ENCODE results near the gene ANK3.

DNA sequence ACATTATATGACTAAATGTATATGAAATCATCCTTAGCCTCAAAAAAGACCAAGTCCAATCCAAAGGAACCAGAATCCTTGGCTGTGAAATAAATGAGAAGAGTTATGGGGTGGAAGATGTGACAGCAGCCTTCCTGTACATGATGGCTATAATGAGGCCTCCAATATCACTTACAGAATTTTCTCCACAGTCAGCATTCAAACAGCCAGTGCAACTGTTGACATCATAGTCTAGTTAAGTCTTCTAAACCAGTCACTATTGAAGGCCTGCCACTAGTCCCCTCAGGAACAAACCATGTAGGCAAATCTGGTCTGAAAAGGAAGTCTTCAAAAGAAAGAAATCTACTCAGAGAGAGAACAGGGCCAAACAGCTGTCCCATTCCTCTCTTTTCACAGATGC is 263.8 kb downstream of the ANK3 start:
- TF ChIP-seq, protein P1, sequence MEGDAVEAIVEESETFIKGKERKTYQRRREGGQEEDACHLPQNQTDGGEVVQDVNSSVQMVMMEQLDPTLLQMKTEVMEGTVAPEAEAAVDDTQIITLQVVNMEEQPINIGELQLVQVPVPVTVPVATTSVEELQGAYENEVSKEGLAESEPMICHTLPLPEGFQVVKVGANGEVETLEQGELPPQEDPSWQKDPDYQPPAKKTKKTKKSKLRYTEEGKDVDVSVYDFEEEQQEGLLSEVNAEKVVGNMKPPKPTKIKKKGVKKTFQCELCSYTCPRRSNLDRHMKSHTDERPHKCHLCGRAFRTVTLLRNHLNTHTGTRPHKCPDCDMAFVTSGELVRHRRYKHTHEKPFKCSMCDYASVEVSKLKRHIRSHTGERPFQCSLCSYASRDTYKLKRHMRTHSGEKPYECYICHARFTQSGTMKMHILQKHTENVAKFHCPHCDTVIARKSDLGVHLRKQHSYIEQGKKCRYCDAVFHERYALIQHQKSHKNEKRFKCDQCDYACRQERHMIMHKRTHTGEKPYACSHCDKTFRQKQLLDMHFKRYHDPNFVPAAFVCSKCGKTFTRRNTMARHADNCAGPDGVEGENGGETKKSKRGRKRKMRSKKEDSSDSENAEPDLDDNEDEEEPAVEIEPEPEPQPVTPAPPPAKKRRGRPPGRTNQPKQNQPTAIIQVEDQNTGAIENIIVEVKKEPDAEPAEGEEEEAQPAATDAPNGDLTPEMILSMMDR (IDR thresholded peaks at IDR 0.05): no peak
- no peak for TF ChIP-seq POLR2A (IDR thresholded peaks at IDR 0.05)
